ENCODE measurements around the gene FAM193B. TPM values are rescaled to one million over a fixed set of nuclear protein-coding genes. Genes with fewer than 3 reads are reported as not detected.

The FAM193B gene
- total RNA-seq, 2 experiments from 2014 or later = 71.4 to 76.7 TPM

- ATAC-seq (no peak), DNase-seq (peak; percentile 46)
- POLR2A ChIA-PET = interaction anchor here (1.0 to 7.1 kb wide), 7 partner anchors 9 to 96 kb away, joined by 3 to 130 read pairs (median 4); partner anchors contain the start of genes DBN1 and TMED9
Measured at GRCh38 chr5:177495243-177496060, 58.9 kb downstream of the FAM193B start.

GRCh38 chr5:177494346-177495195 lies 59.8 kb downstream of the FAM193B start:
- TF ChIP-seq CTCF (IDR thresholded peaks at IDR 0.05) = no peak
- ATAC-seq = peak; percentile 47
- Mint-ChIP-seq H3K9me3 (no peaks in the 10 kb centered on the region), H3K36me3 (ENCODE audit: low read depth) (peaks cover 26% of the 10 kb centered on the region), H3K27me3 (peaks cover 8% of the 10 kb centered on the region), H3K27ac (peak overlapping the region; percentile 78), H3K4me3 (no peak overlapping the region), H3K4me1 (ENCODE audit: low read depth) (peaks cover 38% of the 10 kb centered on the region)
- ChIA-PET POLR2A (interaction anchor here (0.6 to 7.1 kb wide), 8 partner anchors 8 to 130 kb away, joined by 3 to 130 read pairs (median 4); partner anchors contain the start of genes DBN1 and TMED9), CTCF (interaction anchor here (0.7 to 4.8 kb wide), 7 partner anchors 18 to 185 kb away, joined by 3 to 30 read pairs (median 5); no protein-coding TSS in a partner anchor)
- DNase-seq = peak; percentile 65
- intact Hi-C loops (cut with micrococcal nuclease) = loop anchor here (5.0 kb wide), 2 partner anchors 37 to 182 kb away; partner anchors contain the start of gene MXD3

More at GRCh38 chr5:177495243-177496060, 58.9 kb downstream of the FAM193B start:
- H3K4me1 Mint-ChIP-seq (ENCODE audit: low read depth) = peaks cover 38% of the 10 kb centered on the region
- CTCF ChIA-PET = interaction anchor here (1.2 to 4.8 kb wide), 8 partner anchors 13 to 186 kb away, joined by 3 to 30 read pairs (median 5); no protein-coding TSS in a partner anchor
- H3K4me3 Mint-ChIP-seq = peak overlapping the region; percentile 71
- peak overlapping the region; percentile 78 for H3K27ac Mint-ChIP-seq
- no peak for TF ChIP-seq CTCF (IDR thresholded peaks at IDR 0.05)
- peaks cover 20% of the 10 kb centered on the region for H3K36me3 Mint-ChIP-seq (ENCODE audit: low read depth)
- intact Hi-C loops (cut with micrococcal nuclease) = loop anchor here (2.0 to 5.0 kb wide), 3 partner anchors 38 to 183 kb away; partner anchors contain the start of gene MXD3
- no peaks in the 10 kb centered on the region for H3K9me3 Mint-ChIP-seq
- peaks cover 11% of the 10 kb centered on the region for H3K27me3 Mint-ChIP-seq

- no peak for ATAC-seq
- POLR2A ChIA-PET = interaction anchor here (0.6 to 7.1 kb wide), 5 partner anchors 9 to 129 kb away, joined by 3 to 130 read pairs (median 4); partner anchors contain the start of gene DBN1
- Mint-ChIP-seq H3K27ac (peak overlapping the region; percentile 78), H3K4me1 (ENCODE audit: low read depth) (peaks cover 38% of the 10 kb centered on the region), H3K9me3 (no peaks in the 10 kb centered on the region), H3K27me3 (peaks cover 7% of the 10 kb centered on the region), H3K4me3 (no peak overlapping the region), H3K36me3 (ENCODE audit: low read depth) (peaks cover 26% of the 10 kb centered on the region)
- DNase-seq = no peak
- intact Hi-C loops (cut with micrococcal nuclease) = no loop called here
- TF ChIP-seq CTCF (IDR thresholded peaks at IDR 0.05) = no peak
- CTCF ChIA-PET = interaction anchor here (1.4 to 4.8 kb wide), 6 partner anchors 18 to 115 kb away, joined by 3 to 30 read pairs (median 12); no protein-coding TSS in a partner anchor
Measured at GRCh38 chr5:177493795-177494345, 60.5 kb downstream of the FAM193B start.

GRCh38 chr5:177492841-177493240 lies 61.5 kb downstream of the FAM193B start:
- DNase-seq (no peak), ATAC-seq (no peak)
- Mint-ChIP-seq H3K36me3 (ENCODE audit: low read depth) (peaks cover 33% of the 10 kb centered on the region), H3K27ac (no peak overlapping the region), H3K9me3 (no peaks in the 10 kb centered on the region), H3K4me3 (no peak overlapping the region), H3K4me1 (ENCODE audit: low read depth) (peaks cover 28% of the 10 kb centered on the region), H3K27me3 (no peaks in the 10 kb centered on the region)
- CTCF ChIA-PET = interaction anchor here (1.0 to 4.8 kb wide), 9 partner anchors 9 to 114 kb away, joined by 3 to 30 read pairs (median 7); no protein-coding TSS in a partner anchor
- intact Hi-C loops (cut with micrococcal nuclease) = no loop called here
- POLR2A ChIA-PET = interaction anchor here (0.7 to 7.1 kb wide), 8 partner anchors 15 to 180 kb away, joined by 3 to 130 read pairs (median 4); partner anchors contain the start of genes DBN1 and PRR7
- TF ChIP-seq CTCF (IDR thresholded peaks at IDR 0.05) = no peak
